Measurements from ENCODE around the gene HTATIP2. TPM values are rescaled to one million over a fixed set of nuclear protein-coding genes. Genes with fewer than 3 reads are reported as not detected.

The HTATIP2 gene
- total RNA-seq, 1 experiment from 2014 or later: 43.4 TPM

Other genes with a start within 250 kb of the HTATIP2 start
- not detected for gene DBX1, start 203.2 kb upstream of the HTATIP2 start, total RNA-seq (2021; ENCODE audit: unreplicated experiment)
- gene PRMT3, start 24.0 kb downstream of the HTATIP2 start, total RNA-seq (2021; ENCODE audit: unreplicated experiment): 24.3 TPM
- not detected for gene SLC6A5, start 235.9 kb downstream of the HTATIP2 start, total RNA-seq (2021; ENCODE audit: unreplicated experiment)